Fibroblast of the aortic adventitia (primary cell): ENCODE results near the gene SLC25A48. TPM values are rescaled to one million over a fixed set of nuclear protein-coding genes. Genes with fewer than 3 reads are reported as not detected.

ENCODE experiments used
- DNase-seq: peaks from one replicate; pipeline ENCODE4 v3.0.0-alpha.2; 2010; ENCODE audit warnings: low read depth
- H3K4me3 ChIP-seq: 2 replicates; pipeline ENCODE4 v1.5.1; 2011; ENCODE audit warnings: low read depth, mild to moderate bottlenecking, control low read depth, low read length, moderate library complexity
- CTCF ChIP-seq: IDR thresholded peaks from 2 replicates; pipeline ENCODE4 v1.5.1; 2011; ENCODE audit warnings: mild to moderate bottlenecking, low read length, control low read depth, inconsistent platforms; ENCODE audit not compliant: insufficient read depth
- total RNA-seq: library from RNA; depleted of rRNA; stranded (reverse); fragments of >200 nt; gene quantifications from 2 replicates; pipeline ENCODE4 v1.2.3, GENCODE V29; 2012; ENCODE audit warnings: low replicate concordance

Gene SLC25A48
- total RNA-seq, 1 donor, result not detected

DNA sequence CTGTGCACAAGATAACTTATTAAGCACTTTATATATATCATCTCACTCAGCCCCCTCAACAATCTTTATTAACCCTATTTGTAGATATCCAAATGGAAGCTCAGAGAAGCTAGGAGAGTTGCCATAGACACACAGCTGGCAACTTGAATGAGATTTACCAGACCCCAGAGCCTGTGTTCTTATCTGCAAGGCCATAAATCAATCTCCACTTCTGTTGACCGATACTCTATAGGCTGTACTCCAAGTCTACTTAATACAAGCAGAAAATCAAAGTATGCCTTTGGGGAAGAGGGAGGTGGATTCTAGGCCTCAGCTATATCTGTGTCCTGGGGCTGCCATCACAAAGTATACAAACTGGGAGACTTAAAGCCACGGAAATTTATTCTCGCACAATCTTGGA, 67.2 kb downstream of the SLC25A48 start:
- TF ChIP-seq CTCF, result no peak
- no peak for DNase-seq
- H3K4me3 ChIP-seq, result no peak overlapping the region

GRCh38 chr5:135905144-135905543, 70.7 kb downstream of the SLC25A48 start:
- DNase-seq, result no peak
- H3K4me3 ChIP-seq, result no peak overlapping the region

GRCh38 chr5:135913713-135914626, 79.5 kb downstream of the SLC25A48 start:
- no peak for TF ChIP-seq CTCF
- H3K4me3 ChIP-seq, result no peak overlapping the region
- DNase-seq, result no peak

More at GRCh38 chr5:135905144-135905543, 70.7 kb downstream of the SLC25A48 start:
- no peak for TF ChIP-seq CTCF

DNA sequence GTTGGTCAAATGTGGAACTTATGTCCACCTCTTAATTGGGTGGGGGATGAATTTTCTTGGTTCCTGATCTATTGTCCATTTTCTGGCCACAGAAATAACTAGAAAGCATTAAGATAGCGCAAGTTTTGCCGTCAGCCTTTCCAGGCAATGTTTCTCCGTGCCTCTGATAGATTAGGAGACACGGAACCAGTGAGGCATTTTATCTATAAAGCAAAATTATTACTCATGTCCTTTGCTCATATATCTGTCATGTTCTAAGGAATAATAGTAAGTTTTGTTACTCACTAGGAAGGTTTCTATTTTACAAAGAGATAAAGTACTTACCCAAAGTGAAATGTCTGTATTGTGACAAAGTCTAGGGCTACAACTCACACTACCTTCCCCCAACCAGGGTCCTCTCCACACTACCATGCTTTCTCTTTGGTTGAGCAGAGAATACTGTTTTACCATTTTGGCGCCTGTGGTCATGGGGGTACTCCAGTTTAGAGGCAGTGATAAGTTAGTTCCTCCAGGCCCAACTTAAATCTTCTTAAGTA, 81.1 kb downstream of the SLC25A48 start:
- no peak for TF ChIP-seq CTCF
- H3K4me3 ChIP-seq, result no peak overlapping the region
- DNase-seq, result peak; percentile 73

GRCh38 chr5:135916638-135917263, 82.3 kb downstream of the SLC25A48 start:
- no peak overlapping the region for H3K4me3 ChIP-seq
- TF ChIP-seq CTCF, result no peak
- no peak for DNase-seq

- TF ChIP-seq CTCF, result no peak
- DNase-seq, result no peak
- H3K4me3 ChIP-seq, result no peak overlapping the region
Measured at GRCh38 chr5:135920199-135920598, 85.7 kb downstream of the SLC25A48 start.
